Suprapubic skin (tissue), 4 donors: ENCODE results near the gene TMEM91.

Experiments
- EP300 ChIP-seq: sonication (generic); formaldehyde crosslinking; IDR thresholded peaks from one replicate; pipeline ENCODE4 v1.6.1; 2017; ENCODE audit warnings: antibody characterized with exemption
- POLR2A ChIP-seq, 2 donors: fragments of 450-650 bp; IDR thresholded peaks; one replicate each; pipeline ENCODE4 v1.6.1; 2017; ENCODE audit warnings: antibody characterized with exemption in 2 of 2, mild to moderate bottlenecking in 2 of 2, moderate library complexity in 2 of 2
- POLR2AphosphoS5 ChIP-seq, 3 donors: sonication (generic); formaldehyde crosslinking; IDR thresholded peaks; one replicate each; pipeline ENCODE4 v1.6.1; 2017; ENCODE audit warnings: antibody characterized with exemption in 3 of 3
- TF ChIP-seq, protein P1 (sequence below), 2 donors: fragments of 200-600 bp in 1 of 2; fragments of 450-650 bp in 1 of 2; sonication (generic) in 1 of 2; IDR thresholded peaks; one replicate each; pipeline ENCODE4 v1.5.1; 2016 to 2019; ENCODE audit warnings: antibody characterized with exemption in 2 of 2, mild to moderate bottlenecking in 1 of 2, moderate library complexity in 1 of 2

- no peak for TF ChIP-seq POLR2A (IDR thresholded peaks at IDR 0.05)
- TF ChIP-seq, protein P1, sequence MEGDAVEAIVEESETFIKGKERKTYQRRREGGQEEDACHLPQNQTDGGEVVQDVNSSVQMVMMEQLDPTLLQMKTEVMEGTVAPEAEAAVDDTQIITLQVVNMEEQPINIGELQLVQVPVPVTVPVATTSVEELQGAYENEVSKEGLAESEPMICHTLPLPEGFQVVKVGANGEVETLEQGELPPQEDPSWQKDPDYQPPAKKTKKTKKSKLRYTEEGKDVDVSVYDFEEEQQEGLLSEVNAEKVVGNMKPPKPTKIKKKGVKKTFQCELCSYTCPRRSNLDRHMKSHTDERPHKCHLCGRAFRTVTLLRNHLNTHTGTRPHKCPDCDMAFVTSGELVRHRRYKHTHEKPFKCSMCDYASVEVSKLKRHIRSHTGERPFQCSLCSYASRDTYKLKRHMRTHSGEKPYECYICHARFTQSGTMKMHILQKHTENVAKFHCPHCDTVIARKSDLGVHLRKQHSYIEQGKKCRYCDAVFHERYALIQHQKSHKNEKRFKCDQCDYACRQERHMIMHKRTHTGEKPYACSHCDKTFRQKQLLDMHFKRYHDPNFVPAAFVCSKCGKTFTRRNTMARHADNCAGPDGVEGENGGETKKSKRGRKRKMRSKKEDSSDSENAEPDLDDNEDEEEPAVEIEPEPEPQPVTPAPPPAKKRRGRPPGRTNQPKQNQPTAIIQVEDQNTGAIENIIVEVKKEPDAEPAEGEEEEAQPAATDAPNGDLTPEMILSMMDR (IDR thresholded peaks at IDR 0.05), result no peak
- no peak for TF ChIP-seq POLR2AphosphoS5 (IDR thresholded peaks at IDR 0.05)
- no peak for TF ChIP-seq EP300
These were observed 15.3 kb downstream of the TMEM91 start for GRCh38 chr19:41391618-41392017.
